Stimulated activated effector memory CD8-positive, alpha-beta T cell treated with anti-CD3 and anti-CD28 coated beads, Interleukin-12 subunit alpha, Interleukin-12 subunit beta, amount 100 ng/mL, for 72 hours (primary cell): ENCODE results near the gene RPGRIP1.

ENCODE experiments used
- ATAC-seq: fragments of 150-1000 bp; cut with Tn5 transposase; 2 replicates; pipeline ENCODE4 v1.10.0; 2021
- DNase-seq, 2 donors: peaks; one replicate each; pipeline ENCODE4 v3.0.0; 2021 to 2022; ENCODE audit warnings: low spot score in 2 of 2
- H3K27ac Mint-ChIP-seq: one replicate; pipeline ENCODE4 v1.8.0; 2022; ENCODE audit warnings: mild to moderate bottlenecking, mixed read lengths
- H3K36me3 Mint-ChIP-seq: one replicate; pipeline ENCODE4 v1.8.0; 2022; ENCODE audit warnings: mild to moderate bottlenecking, mixed read lengths
- H3K4me1 Mint-ChIP-seq: one replicate; pipeline ENCODE4 v1.8.0; 2022; ENCODE audit warnings: mixed read lengths
- H3K4me3 Mint-ChIP-seq: one replicate; pipeline ENCODE4 v1.8.0; 2022; ENCODE audit warnings: mild to moderate bottlenecking, mixed read lengths
- H3K9me3 Mint-ChIP-seq: one replicate; pipeline ENCODE4 v1.8.0; 2022; ENCODE audit warnings: mixed read lengths

The RPGRIP1 gene

GRCh38 chr14:21279783-21280182 is at the start of gene RPGRIP1:
TSS of gene RPGRIP1 (plus strand) at chr14:21280083. CDS start at chr14:21287977, 7,894 bp downstream.
- no peak within 1 kb of the TSS for H3K27ac Mint-ChIP-seq
- no peaks in the 10 kb centered on the region for H3K4me1 Mint-ChIP-seq
- no peak within 1 kb of the TSS for H3K4me3 Mint-ChIP-seq
- no peak for DNase-seq
- no peak for ATAC-seq
- H3K9me3 Mint-ChIP-seq: no peaks in the 10 kb centered on the region
- no peaks in the 10 kb centered on the region for H3K36me3 Mint-ChIP-seq

GRCh38 chr14:21231020-21231652 is 48.7 kb upstream of the RPGRIP1 start:
- Mint-ChIP-seq H3K36me3 (peaks cover 100% of the 10 kb centered on the region), H3K4me3 (peak overlapping the region; percentile 67), H3K9me3 (no peaks in the 10 kb centered on the region), H3K27ac (peak overlapping the region; percentile 81), H3K4me1 (peaks cover 64% of the 10 kb centered on the region)
- no peak for DNase-seq
- ATAC-seq: peak; percentile 67

DNA sequence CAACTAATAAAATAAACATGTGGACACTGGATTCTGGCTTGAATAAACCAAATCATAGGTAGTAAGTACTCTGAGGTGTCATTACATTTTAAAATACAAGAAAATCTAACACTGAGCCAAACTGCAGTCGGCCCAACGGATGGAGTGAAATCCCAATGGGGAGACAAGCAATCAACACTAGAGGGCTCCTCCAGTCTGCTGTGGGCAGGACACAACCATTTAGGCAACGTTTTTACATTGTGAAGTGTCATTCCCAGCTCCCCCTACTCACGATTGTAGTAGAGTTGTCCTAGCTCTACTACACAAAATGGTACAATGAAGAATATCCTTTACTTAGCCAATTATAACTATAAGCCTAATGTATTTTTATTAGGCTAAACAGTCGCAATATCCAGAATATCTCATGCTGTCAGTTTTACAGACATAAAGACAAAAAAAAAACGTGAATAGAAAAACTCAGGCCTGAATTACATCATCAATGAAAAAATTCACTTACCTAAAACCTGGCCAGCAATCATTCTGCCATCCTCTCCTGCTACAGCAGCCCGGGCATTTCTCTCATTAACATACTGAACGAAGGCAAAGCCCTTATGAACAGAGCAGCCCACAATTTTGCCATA is 46.3 kb upstream of the RPGRIP1 start:
- peaks cover 100% of the 10 kb centered on the region for H3K36me3 Mint-ChIP-seq

GRCh38 chr14:21234112-21234511 is 45.8 kb upstream of the RPGRIP1 start:
- Mint-ChIP-seq H3K4me1 (peaks cover 85% of the 10 kb centered on the region), H3K9me3 (no peaks in the 10 kb centered on the region), H3K4me3 (peak overlapping the region; percentile 28), H3K36me3 (peaks cover 100% of the 10 kb centered on the region), H3K27ac (peak overlapping the region; percentile 24)
- no peak for ATAC-seq
- DNase-seq: no peak

More for the DNA sequence above, 46.3 kb upstream of the RPGRIP1 start:
- H3K27ac Mint-ChIP-seq: peak overlapping the region; percentile 24
- DNase-seq: no peak
- no peaks in the 10 kb centered on the region for H3K9me3 Mint-ChIP-seq
- peaks cover 79% of the 10 kb centered on the region for H3K4me1 Mint-ChIP-seq
- H3K4me3 Mint-ChIP-seq: no peak overlapping the region
- ATAC-seq: no peak

- Mint-ChIP-seq H3K36me3 (peaks cover 100% of the 10 kb centered on the region), H3K4me3 (no peak overlapping the region), H3K27ac (no peak overlapping the region), H3K4me1 (peaks cover 71% of the 10 kb centered on the region), H3K9me3 (no peaks in the 10 kb centered on the region)
- ATAC-seq: no peak
- DNase-seq: no peak
These were observed 42.7 kb upstream of the RPGRIP1 start for GRCh38 chr14:21236948-21237797.

- H3K4me3 Mint-ChIP-seq: no peak overlapping the region
- H3K9me3 Mint-ChIP-seq: no peaks in the 10 kb centered on the region
- no peak for DNase-seq
- peaks cover 68% of the 10 kb centered on the region for H3K4me1 Mint-ChIP-seq
- peaks cover 100% of the 10 kb centered on the region for H3K36me3 Mint-ChIP-seq
- H3K27ac Mint-ChIP-seq: no peak overlapping the region
- ATAC-seq: no peak
These were observed 40.9 kb upstream of the RPGRIP1 start for GRCh38 chr14:21238823-21239518.

DNA sequence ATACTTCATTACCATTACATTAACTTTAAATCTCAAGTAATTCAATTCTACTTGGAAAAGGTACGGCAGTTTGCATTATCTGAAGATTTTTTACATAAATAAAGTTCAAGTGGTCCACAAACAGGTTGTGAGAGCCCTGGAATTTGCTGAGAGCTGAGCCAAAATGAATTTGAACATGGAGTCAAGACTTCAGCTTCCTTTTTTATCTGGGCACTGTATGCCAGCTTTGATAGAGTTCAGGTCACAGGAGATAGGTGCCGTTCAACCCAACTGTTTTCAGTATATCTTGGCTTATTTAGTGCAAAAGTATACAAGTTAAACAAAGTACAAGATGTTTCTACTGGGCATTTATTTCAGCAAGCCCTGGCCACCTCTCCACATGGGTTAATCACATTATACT is 39.5 kb upstream of the RPGRIP1 start:
- ATAC-seq (no peak), DNase-seq (no peak)
- Mint-ChIP-seq H3K9me3 (no peaks in the 10 kb centered on the region), H3K4me1 (peaks cover 65% of the 10 kb centered on the region), H3K36me3 (peaks cover 100% of the 10 kb centered on the region), H3K4me3 (no peak overlapping the region), H3K27ac (peak overlapping the region; percentile 4)

GRCh38 chr14:21241218-21241819 is 38.6 kb upstream of the RPGRIP1 start:
- Mint-ChIP-seq H3K4me1 (peaks cover 68% of the 10 kb centered on the region), H3K9me3 (no peaks in the 10 kb centered on the region), H3K4me3 (no peak overlapping the region), H3K36me3 (peaks cover 100% of the 10 kb centered on the region), H3K27ac (peak overlapping the region; percentile 4)
- ATAC-seq (no peak), DNase-seq (no peak)

GRCh38 chr14:21244544-21244943 is 35.3 kb upstream of the RPGRIP1 start:
- H3K27ac Mint-ChIP-seq: peak overlapping the region; percentile 52
- peaks cover 61% of the 10 kb centered on the region for H3K4me1 Mint-ChIP-seq
- no peaks in the 10 kb centered on the region for H3K9me3 Mint-ChIP-seq
- DNase-seq (no peak), ATAC-seq (no peak)
- peaks cover 100% of the 10 kb centered on the region for H3K36me3 Mint-ChIP-seq
- no peak overlapping the region for H3K4me3 Mint-ChIP-seq

DNA sequence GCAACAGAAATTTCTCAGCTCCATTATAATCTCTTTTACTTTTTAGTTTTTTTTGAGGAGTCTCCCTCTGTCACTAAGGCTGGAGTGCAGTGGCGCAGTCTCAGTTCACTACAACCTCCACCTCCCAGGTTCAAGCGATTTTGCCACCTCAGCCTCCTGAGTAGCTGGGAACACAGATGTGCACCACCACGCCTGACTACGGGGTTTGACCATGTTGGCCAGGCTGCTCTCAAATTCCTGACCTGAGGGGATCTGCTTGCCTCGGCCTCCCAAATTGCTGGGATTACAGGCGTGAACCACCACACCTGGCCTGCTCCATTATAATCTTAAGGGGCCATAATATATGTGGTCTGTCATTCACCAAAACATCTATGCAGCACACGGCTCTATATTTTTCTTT is 34.1 kb upstream of the RPGRIP1 start:
- no peak overlapping the region for H3K4me3 Mint-ChIP-seq
- ATAC-seq (no peak), DNase-seq (no peak)
- H3K9me3 Mint-ChIP-seq: no peaks in the 10 kb centered on the region
- peaks cover 100% of the 10 kb centered on the region for H3K36me3 Mint-ChIP-seq
- peaks cover 63% of the 10 kb centered on the region for H3K4me1 Mint-ChIP-seq
- H3K27ac Mint-ChIP-seq: no peak overlapping the region

- Mint-ChIP-seq H3K36me3 (peaks cover 100% of the 10 kb centered on the region), H3K27ac (peak overlapping the region; percentile 16), H3K4me3 (no peak overlapping the region), H3K9me3 (no peaks in the 10 kb centered on the region), H3K4me1 (peaks cover 60% of the 10 kb centered on the region)
- ATAC-seq (no peak), DNase-seq (no peak)
These were observed 31.5 kb upstream of the RPGRIP1 start for GRCh38 chr14:21248338-21248737.

- no peak for DNase-seq
- Mint-ChIP-seq H3K36me3 (peaks cover 100% of the 10 kb centered on the region), H3K4me1 (peaks cover 59% of the 10 kb centered on the region), H3K4me3 (no peak overlapping the region), H3K27ac (no peak overlapping the region), H3K9me3 (no peaks in the 10 kb centered on the region)
- ATAC-seq: no peak
These were observed 31.0 kb upstream of the RPGRIP1 start for GRCh38 chr14:21248739-21249411.

GRCh38 chr14:21251215-21251614 is 28.7 kb upstream of the RPGRIP1 start:
- Mint-ChIP-seq H3K4me3 (no peak overlapping the region), H3K9me3 (no peaks in the 10 kb centered on the region), H3K27ac (peak overlapping the region; percentile 77), H3K36me3 (peaks cover 100% of the 10 kb centered on the region), H3K4me1 (peaks cover 55% of the 10 kb centered on the region)
- no peak for DNase-seq
- ATAC-seq: no peak

- H3K27ac Mint-ChIP-seq: peak overlapping the region; percentile 77
- DNase-seq (no peak), ATAC-seq (no peak)
- H3K4me3 Mint-ChIP-seq: no peak overlapping the region
- H3K4me1 Mint-ChIP-seq: peaks cover 55% of the 10 kb centered on the region
- H3K36me3 Mint-ChIP-seq: peaks cover 100% of the 10 kb centered on the region
- no peaks in the 10 kb centered on the region for H3K9me3 Mint-ChIP-seq
These were observed 27.7 kb upstream of the RPGRIP1 start for GRCh38 chr14:21252149-21252548.
